GM23248 (cell line): ENCODE results near the gene GPR137B.

Experiments used
- EZH2 ChIP-seq: fragments of 200-600 bp; sonication (generic); IDR thresholded peaks from 2 replicates; pipeline ENCODE4 v1.6.1; 2018; ENCODE audit warnings: antibody characterized with exemption, mild to moderate bottlenecking; ENCODE audit not compliant: insufficient read depth, poor library complexity, severe bottlenecking
- EZH2phosphoT487 ChIP-seq: fragments of 200-600 bp; sonication (generic); IDR thresholded peaks from 2 replicates; pipeline ENCODE4 v1.6.1; 2018; ENCODE audit warnings: antibody characterized with exemption, moderate library complexity, mild to moderate bottlenecking, low read depth; ENCODE audit not compliant: insufficient read depth

- TF ChIP-seq EZH2 (no peak), EZH2phosphoT487 (no peak)
Measured at GRCh38 chr1:236111527-236112331, 30.6 kb upstream of the GPR137B start.
